Hepatocyte (in vitro differentiated cells): ENCODE results near the gene TTLL3. TPM values are rescaled to one million over a fixed set of nuclear protein-coding genes. Genes with fewer than 3 reads are reported as not detected.

ENCODE experiments used
- DNase-seq: peaks from one replicate; pipeline ENCODE4 v3.0.0-alpha.2; 2016; ENCODE audit warnings: low spot score
- H2AFZ ChIP-seq: fragments of 200-600 bp; sonication (generic); 2 replicates; pipeline ENCODE4 v1.6.0; 2016; ENCODE audit warnings: antibody characterized with exemption, mild to moderate bottlenecking
- H3K27ac ChIP-seq: fragments of 200-600 bp; sonication (generic); 2 replicates; pipeline ENCODE4 v1.5.1; 2016; ENCODE audit warnings: mild to moderate bottlenecking
- H3K27me3 ChIP-seq: fragments of 200-600 bp; sonication (generic); 2 replicates; pipeline ENCODE4 v1.6.1; 2016
- H3K36me3 ChIP-seq: fragments of 200-600 bp; sonication (generic); replicated peaks from 2 replicates; pipeline ENCODE4 v1.5.1; 2016; ENCODE audit warnings: low read depth; ENCODE audit not compliant: insufficient read depth
- H3K4me1 ChIP-seq: fragments of 200-600 bp; sonication (generic); 2 replicates; pipeline ENCODE4 v1.5.1; 2016; ENCODE audit warnings: mild to moderate bottlenecking, moderate library complexity; ENCODE audit not compliant: insufficient read depth
- H3K4me2 ChIP-seq: fragments of 200-600 bp; sonication (generic); 2 replicates; pipeline ENCODE4 v1.6.0; 2016
- H3K4me3 ChIP-seq: fragments of 200-600 bp; sonication (generic); 2 replicates; pipeline ENCODE4 v1.5.1; 2016; ENCODE audit warnings: mild to moderate bottlenecking
- H3K79me2 ChIP-seq: fragments of 200-600 bp; sonication (generic); 2 replicates; pipeline ENCODE4 v1.6.0; 2017; ENCODE audit warnings: mild to moderate bottlenecking
- H3K9me2 ChIP-seq: fragments of 200-600 bp; sonication (generic); replicated peaks from 2 replicates; pipeline ENCODE4 v1.6.0; 2017; ENCODE audit warnings: mild to moderate bottlenecking; ENCODE audit not compliant: insufficient read depth
- H3K9me3 ChIP-seq: fragments of 200-600 bp; sonication (generic); 2 replicates; pipeline ENCODE4 v1.5.1; 2016; ENCODE audit warnings: low read depth, mild to moderate bottlenecking
- H4K20me1 ChIP-seq: fragments of 200-600 bp; sonication (generic); 2 replicates; pipeline ENCODE4 v1.6.0; 2016; ENCODE audit warnings: mild to moderate bottlenecking; ENCODE audit not compliant: insufficient read depth, poor library complexity, severe bottlenecking
- EZH2 ChIP-seq: fragments of 200-600 bp; sonication (generic); IDR thresholded peaks from 2 replicates; pipeline ENCODE4 v1.6.1; 2016; ENCODE audit warnings: antibody characterized with exemption, mild to moderate bottlenecking, borderline replicate concordance
- EZH2phosphoT487 ChIP-seq: fragments of 200-600 bp; sonication (generic); IDR thresholded peaks from one replicate; pipeline ENCODE4 v1.6.1; 2018; ENCODE audit warnings: antibody characterized with exemption, mild to moderate bottlenecking, low read depth, moderate library complexity; ENCODE audit not compliant: unreplicated experiment, severe bottlenecking
- WGBS: methylation state at CpG from one replicate; pipeline ENCODE4 v1.1.6; 2016; ENCODE audit warnings: low lambda C conversion rate; ENCODE audit errors: missing lambda C conversion rate; 5-methylcytosine and 5-hydroxymethylcytosine counted together
- polyA plus RNA-seq: library from polyadenylated mRNA; unstranded; fragments of >200 nt; fragmentation: Nextera tagmentation; extraction: Ambion mirVana; gene quantifications from 2 replicates; pipeline ENCODE4 v1.2.1, GENCODE V29; 2016
- total RNA-seq: library from RNA; depleted of rRNA; stranded (reverse); fragments of >200 nt; gene quantifications from 2 replicates; pipeline ENCODE4 v1.2.3, GENCODE V29; 2014
- TF ChIP-seq, protein P1 (sequence below): fragments of 200-600 bp; sonication (generic); IDR thresholded peaks from 2 replicates; pipeline ENCODE4 v1.5.1; 2016; ENCODE audit warnings: antibody characterized with exemption, mild to moderate bottlenecking; ENCODE audit not compliant: poor library complexity

The TTLL3 gene
- total and polyA plus RNA-seq, 2 experiments from 2014 or later, result 21.5 to 27.4 TPM

DNA sequence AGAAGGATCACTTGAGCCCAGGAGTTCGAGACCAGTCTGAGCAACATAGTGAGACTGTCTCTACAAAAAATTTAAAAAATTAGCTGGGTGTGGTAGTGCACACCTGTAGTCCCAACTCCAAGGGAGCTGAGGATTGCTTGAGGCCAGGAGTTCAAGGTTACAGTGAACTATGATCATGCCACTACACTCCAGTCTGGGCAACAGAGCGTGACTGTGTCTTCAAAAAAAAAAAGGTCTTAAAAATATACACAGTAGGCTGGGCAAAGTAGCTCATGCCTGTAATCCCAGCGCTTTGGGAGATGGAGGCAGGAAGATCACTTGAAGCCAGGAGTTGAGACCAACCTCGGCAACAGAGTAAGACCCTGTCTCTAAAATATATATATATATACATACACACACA lies 29.2 kb upstream of the TTLL3 start:
- H3K9me2 ChIP-seq, result no peaks in the 10 kb centered on the region
- no peaks in the 10 kb centered on the region for H3K9me3 ChIP-seq
- H3K27me3 ChIP-seq, result no peaks in the 10 kb centered on the region
- DNase-seq, result no peak
- no peaks in the 10 kb centered on the region for H4K20me1 ChIP-seq
- H3K4me1 ChIP-seq, result no peaks in the 10 kb centered on the region
- H3K79me2 ChIP-seq, result no peaks in the 10 kb centered on the region
- H2AFZ ChIP-seq, result no peak overlapping the region
- 99% methylated on average over 4 of the region's 4 CpGs for WGBS
- no peak overlapping the region for H3K4me3 ChIP-seq
- TF ChIP-seq, protein P1, sequence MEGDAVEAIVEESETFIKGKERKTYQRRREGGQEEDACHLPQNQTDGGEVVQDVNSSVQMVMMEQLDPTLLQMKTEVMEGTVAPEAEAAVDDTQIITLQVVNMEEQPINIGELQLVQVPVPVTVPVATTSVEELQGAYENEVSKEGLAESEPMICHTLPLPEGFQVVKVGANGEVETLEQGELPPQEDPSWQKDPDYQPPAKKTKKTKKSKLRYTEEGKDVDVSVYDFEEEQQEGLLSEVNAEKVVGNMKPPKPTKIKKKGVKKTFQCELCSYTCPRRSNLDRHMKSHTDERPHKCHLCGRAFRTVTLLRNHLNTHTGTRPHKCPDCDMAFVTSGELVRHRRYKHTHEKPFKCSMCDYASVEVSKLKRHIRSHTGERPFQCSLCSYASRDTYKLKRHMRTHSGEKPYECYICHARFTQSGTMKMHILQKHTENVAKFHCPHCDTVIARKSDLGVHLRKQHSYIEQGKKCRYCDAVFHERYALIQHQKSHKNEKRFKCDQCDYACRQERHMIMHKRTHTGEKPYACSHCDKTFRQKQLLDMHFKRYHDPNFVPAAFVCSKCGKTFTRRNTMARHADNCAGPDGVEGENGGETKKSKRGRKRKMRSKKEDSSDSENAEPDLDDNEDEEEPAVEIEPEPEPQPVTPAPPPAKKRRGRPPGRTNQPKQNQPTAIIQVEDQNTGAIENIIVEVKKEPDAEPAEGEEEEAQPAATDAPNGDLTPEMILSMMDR, result no peak
- TF ChIP-seq EZH2phosphoT487 (no peak), EZH2 (no peak)
- H3K36me3 ChIP-seq, result no peaks in the 10 kb centered on the region
- H3K27ac ChIP-seq, result no peak overlapping the region
- H3K4me2 ChIP-seq, result no peak overlapping the region

DNA sequence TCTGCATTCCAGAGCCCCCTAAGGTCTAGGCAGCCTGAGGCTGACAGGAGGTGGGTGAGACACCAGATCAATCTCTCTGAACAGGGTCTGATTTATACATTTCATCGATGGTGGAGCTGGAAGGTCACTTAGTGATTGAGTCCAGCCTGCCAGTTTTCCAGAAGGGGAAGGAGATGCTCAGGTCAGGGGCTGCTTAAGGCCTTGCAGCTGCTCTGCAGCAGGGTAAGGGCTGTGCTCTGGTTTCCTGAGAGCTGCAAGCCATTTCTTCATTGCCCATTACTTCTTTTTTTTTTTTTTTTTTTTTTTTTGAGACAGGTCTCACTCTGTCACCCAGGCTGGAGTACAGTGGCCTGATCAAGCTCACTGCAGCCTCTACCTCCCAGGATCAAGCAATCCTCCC lies 28.5 kb upstream of the TTLL3 start:
- H3K27me3 ChIP-seq, result no peaks in the 10 kb centered on the region
- H3K4me2 ChIP-seq, result no peak overlapping the region
- H4K20me1 ChIP-seq, result no peaks in the 10 kb centered on the region
- no peaks in the 10 kb centered on the region for H3K9me2 ChIP-seq
- H3K36me3 ChIP-seq, result no peaks in the 10 kb centered on the region
- H3K9me3 ChIP-seq, result no peaks in the 10 kb centered on the region
- no peak overlapping the region for H2AFZ ChIP-seq
- H3K27ac ChIP-seq, result no peak overlapping the region
- 100% methylated on average over 1 of the region's 1 CpG for WGBS
- TF ChIP-seq, protein P1, result no peak
- no peak for DNase-seq
- H3K4me3 ChIP-seq, result no peak overlapping the region
- H3K79me2 ChIP-seq, result no peaks in the 10 kb centered on the region
- H3K4me1 ChIP-seq, result no peaks in the 10 kb centered on the region

DNA sequence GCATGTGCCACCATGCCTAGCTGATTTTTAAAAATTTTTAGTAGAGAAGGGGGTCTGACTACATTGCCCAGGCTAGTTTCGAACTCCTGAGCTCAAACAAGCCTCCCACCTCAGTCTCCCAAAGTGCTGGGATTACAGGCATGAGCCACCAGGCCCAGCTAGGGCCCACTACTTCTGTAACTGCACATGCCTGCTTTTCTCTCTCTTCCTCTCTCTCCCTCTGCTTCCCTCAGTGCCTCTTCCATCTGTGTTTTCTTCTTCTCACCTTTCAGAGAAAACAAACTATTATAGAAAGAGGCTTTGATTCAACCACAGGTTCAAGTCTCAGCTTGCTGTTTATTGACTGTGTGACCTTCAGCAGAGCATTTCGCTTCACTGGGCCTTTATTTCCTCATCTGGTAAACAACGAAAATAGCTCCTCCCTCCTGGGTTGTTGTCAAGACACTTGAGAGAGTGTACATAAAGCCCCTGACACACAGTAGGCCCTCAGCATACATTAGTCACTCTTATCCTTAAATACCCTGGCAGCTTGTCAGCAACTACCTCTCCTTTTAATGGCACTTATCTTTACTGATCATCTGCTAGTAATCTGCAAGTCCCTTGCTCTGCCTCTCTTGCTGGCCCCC lies 28.0 kb upstream of the TTLL3 start:
- no peak for DNase-seq
- Histone ChIP-seq H4K20me1 (no peaks in the 10 kb centered on the region), H3K4me1 (no peaks in the 10 kb centered on the region), H3K36me3 (no peaks in the 10 kb centered on the region), H3K27me3 (no peaks in the 10 kb centered on the region), H2AFZ (no peak overlapping the region), H3K27ac (no peak overlapping the region), H3K79me2 (no peaks in the 10 kb centered on the region), H3K9me2 (no peaks in the 10 kb centered on the region), H3K4me2 (no peak overlapping the region), H3K9me3 (no peaks in the 10 kb centered on the region), H3K4me3 (no peak overlapping the region)
- TF ChIP-seq, protein P1, result no peak
- no peak for TF ChIP-seq EZH2phosphoT487
- 94% methylated on average over 3 of the region's 3 CpGs for WGBS

DNA sequence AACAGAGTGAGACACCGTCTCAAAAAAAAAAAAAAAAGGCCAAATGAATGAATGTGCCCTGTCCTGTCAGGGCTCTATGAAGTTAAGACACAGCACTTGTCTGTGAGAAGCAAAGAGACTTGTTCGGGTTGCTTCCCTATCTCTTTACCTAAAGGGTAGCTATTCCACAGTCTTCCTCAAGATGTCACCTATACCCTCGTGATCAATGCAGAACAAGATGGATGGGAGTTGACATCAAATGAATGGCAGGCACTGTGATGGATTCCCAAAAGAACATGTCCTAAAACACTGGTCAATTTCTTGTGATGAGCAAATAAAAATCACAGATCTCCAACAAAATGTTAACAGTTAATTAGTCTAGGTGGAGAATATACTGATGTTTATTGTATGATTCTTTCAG lies 27.3 kb upstream of the TTLL3 start:
- no peak overlapping the region for H3K4me3 ChIP-seq
- H3K36me3 ChIP-seq, result no peaks in the 10 kb centered on the region
- no peaks in the 10 kb centered on the region for H3K9me3 ChIP-seq
- H3K27me3 ChIP-seq, result no peaks in the 10 kb centered on the region
- H2AFZ ChIP-seq, result no peak overlapping the region
- no peaks in the 10 kb centered on the region for H3K9me2 ChIP-seq
- no peaks in the 10 kb centered on the region for H3K4me1 ChIP-seq
- H4K20me1 ChIP-seq, result no peaks in the 10 kb centered on the region
- no peaks in the 10 kb centered on the region for H3K79me2 ChIP-seq
- no peak overlapping the region for H3K27ac ChIP-seq
- no peak for DNase-seq
- TF ChIP-seq EZH2phosphoT487, result no peak
- WGBS, result 59% methylated on average over 3 of the region's 3 CpGs
- no peak overlapping the region for H3K4me2 ChIP-seq
